HG03135 (cell line): ENCODE results near the gene ZNF500.
"Not testable (repeated sequence)": the region's sequence is repeated elsewhere in the genome, so short reads cannot be mapped to it uniquely, and the experiment has no call there.

ENCODE experiments used
- ATAC-seq: cut with Tn5 transposase; IDR thresholded peaks from one replicate; pipeline ENCODE4 v1.9.1; 2021; ENCODE audit warnings: mild to moderate bottlenecking, moderate library complexity; ENCODE audit not compliant: unreplicated experiment

Gene ZNF500

DNA sequence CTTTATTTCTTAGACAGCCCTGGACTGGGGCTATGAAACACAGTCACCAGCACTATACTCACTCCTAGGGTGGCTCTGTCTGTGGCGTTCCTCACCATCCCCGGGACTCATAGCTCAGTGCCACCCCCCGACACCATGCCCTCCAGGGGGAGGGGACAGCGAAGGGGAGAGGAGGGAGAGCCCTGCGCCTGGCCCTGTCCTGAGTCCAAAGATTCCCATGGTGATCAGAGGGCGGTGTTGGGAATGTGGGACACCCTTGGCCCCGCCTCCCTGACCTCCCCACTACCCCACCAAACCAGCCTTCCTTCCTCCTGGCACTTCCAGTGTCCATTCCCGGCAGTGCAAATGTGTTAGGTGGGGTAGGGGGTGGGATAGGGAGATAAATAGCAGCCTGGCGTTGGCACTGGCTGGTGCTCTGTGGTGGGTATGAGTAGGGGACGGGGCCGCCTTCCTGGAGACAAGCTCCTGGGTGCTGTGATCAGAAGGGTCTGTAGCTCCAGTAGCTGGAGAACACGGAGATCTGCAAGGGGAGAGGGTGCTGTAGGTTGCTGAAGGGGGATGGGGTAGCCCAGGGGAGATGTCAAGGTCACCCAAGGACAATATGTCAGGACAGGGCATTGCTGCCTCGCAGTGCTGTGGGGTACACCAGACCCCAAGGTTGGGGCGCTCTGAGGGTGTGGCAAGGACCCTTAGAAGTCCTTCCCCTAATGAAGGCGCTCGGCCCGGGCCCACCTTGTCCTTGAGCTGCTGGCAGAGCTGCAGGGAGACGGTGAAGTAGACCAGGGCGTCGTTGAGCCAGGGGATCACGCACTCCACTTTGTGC is 30.2 kb upstream of the ZNF500 start:
- no peak for ATAC-seq

DNA sequence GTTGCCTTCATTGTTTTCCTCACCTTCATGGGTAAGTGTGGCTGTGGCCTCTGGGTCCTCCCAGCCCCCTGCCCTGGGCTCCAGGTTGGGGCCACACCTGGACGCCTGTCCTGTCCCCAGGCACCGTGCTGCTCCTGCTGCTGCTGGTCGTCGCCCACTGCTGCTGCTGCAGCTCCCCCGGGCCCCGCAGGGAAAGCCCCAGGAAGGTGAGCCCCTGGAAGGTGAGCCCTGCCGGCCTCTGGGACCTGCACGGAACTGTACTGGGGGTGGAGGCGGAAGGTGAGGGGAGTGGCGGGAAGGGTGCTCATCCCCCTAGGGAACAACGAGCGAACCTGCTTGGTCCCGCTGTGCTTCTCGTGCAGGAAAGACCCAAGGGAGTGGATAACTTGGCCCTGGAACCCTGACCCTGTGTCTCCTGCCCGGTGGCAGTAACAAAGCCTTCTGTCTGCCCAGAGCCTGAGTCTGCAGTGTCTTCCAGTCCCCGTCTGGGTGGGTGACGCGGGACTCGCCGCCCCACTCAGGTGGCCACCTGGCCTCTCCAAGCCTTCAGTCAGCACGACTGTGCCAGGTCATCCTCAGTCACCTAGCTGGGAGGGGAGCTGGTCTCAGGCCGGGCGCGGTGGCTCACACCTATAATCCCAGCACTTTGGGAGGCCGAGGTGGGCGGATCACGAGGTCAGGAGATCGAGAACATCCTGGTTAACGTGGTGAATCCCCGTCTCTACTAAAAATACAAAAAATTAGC is 29.0 kb upstream of the ZNF500 start:
- ATAC-seq: no peak

DNA sequence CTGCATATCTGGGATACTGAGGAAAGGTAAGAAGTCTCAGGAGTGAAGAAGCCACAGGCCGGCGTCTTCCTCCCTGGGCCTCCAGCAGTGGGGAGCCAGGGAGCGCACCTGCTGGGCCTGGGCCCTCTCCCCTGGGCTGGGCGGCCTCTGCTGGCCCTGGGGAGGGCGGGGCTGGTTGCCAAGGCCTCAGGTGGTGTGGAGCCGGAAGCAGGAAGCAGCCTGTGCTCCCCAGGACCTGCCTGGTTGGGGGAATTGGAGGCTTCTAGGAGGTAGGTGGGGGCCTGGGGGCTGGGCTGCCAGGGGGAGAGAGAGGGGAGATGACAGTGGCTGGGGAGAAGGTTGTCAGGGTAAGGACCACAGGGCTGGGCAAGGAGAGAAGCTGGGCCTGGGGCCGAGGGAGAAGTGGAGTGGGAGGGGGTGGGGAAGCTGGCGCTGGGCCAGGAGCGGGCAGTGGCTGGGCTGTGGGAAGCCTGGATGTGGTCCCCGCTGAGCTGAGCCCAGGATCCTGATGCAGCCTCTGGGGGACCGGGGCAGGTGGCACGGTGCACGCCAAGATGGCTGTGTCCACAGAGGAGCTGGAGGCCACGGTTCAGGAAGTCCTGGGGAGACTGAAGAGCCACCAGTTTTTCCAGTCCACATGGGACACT is 28.3 kb upstream of the ZNF500 start, which contains the start of gene SMIM22:
TSS of gene SMIM22 (plus strand) at position 189 of the 647 bp plus-strand sequence. CDS start at position 555, 366 bp downstream.
- no peak for ATAC-seq

DNA sequence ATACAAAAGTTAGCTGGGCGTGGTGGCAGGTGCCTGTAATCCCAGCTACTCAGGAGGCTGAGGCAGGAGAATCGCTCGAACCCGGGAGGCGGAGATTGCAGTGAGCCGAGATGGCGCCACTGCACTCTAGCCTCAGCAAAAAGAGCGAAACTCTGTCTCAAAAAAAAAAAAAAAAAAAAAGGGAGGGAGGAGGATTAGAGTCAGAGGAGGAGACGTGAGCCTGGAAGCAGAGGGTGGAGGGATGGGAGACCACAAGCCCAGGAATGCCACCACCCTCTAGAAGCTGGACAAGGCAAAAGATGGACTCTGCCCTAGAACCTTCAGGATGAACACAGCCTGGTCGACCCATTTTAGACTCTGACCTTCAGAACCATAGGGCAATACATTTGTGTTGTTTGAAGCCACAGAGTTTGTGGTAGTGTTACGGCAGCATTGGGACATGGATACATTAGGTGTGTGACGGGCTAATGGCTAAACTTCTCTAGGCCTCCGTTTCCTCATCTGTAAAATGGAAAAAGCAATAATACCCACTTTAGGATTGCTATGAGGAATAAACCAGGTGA is 26.1 kb upstream of the ZNF500 start:
- no peak for ATAC-seq

DNA sequence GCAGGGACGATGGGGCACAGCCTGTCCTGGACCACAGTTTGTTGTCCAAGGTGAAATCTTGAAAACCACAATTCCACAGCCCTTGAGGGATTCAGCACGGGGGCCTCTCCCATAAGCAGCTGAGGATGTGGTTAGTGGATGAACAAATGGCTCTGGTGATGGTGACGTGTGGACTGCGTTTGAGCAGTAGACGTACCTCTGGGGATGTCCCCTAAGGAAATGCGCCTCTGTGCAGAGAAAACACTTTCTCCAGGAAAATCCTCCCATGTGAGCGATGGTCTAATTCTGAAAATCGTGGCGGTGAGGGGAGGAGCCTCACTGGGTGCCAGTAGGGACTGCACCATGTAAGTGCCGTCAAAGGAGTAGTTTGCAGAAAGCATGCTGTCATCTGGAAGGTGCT is 23.9 kb upstream of the ZNF500 start:
- no peak for ATAC-seq

DNA sequence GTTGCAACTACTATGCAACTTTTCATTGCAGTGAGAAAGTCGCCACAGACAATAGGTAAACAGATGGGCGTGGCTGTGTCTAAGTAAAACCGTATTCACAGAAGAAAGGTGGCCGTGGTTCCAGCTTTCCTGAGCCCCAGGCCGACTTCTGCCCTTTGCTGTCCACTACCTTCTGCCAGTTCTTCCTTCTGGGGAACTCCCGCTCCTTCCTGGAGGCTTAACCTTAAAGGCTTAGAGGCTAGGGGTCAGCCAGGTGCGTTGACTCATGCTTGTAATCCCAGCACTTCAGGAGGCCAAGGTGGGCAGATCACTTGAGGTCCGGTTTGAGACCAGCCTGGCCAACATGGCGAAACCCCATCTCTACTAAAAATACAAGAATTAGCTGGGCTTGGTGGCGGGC is 23.3 kb upstream of the ZNF500 start:
- no peak for ATAC-seq

DNA sequence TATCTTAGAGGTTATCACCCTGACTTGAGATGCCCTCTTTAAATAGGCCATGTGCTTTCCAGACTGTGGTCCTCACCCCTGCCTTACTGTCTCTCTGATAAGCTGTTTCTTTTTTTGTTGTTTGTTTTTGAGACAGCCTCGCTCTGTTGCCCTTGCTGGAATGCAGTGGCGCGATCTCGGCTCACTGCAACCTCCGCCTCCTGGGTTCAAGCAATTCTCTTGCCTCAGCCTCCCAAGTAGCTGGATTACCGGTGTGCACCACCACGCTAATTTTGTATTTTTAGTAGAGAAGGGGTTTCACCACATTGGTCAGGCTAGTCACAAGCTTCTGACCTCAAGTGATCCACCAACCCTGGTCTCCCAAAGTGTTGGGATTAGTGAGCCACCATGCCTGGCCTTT is 21.9 kb upstream of the ZNF500 start:
- ATAC-seq: no peak

DNA sequence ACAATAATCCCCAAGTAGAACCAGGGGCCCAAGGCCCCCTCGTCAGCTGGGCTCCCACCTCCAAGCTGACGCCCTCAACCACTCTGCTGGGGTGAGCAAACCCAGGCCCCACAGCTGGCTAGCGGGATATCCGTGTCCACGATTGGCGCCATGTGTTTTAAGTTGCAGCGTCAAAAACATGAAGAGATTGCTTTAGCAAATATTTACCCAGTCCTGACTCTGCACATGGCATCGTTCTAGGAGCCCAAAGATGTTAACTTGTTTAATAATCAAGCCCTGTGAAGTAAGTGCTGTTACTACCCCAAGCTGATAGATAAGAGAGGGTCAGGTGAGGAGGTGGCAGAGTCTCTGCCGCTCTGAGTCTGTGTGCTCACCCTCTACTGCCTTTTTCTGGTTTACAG is 21.5 kb upstream of the ZNF500 start:
- ATAC-seq: no peak

DNA sequence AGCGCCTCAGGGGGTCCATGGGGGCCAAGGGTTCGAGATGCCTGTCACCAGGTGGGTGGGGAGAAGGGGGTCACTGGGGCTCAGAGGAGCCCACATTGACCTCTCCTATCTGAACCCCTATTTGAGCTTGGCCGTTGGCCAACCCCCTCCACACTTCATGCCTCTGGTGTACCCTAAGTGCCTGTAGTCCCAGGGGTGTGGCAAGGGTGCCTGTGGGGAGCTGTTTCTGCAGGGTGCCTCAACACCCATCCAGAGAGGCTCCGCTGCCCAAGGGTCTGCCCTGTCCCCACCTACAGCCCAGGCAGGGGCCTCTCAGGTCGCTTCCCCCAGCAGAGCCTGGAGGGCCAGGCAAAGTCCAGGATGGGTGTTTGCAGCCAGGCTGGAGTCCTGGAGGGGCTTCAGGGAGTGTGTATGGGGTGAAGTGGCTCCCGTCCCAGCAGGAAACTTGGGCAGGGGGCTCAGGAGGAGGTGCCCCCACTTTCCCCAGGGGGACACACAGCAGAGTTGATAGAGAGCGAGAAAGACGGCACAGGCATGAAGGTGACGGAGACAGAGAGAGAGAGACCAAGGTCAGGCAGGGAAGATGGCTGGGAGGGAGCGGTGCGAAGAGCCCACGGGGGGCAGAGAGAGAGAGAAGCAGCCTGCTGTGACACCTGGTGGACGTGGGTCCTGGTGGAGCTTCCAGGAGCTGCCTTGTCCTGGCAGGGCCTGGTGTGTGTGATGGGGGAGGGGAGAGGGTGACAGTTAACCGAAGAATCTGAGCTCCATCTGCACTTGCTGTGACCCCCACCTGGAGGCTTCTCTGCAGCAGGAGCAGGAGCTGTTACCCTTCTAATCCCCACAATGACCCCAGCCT is 20.9 kb upstream of the ZNF500 start, which contains the start of gene SEPTIN12:
TSS of gene SEPTIN12 (minus strand) at position 719 of the 856 bp plus-strand sequence. CDS start at position 19, 700 bp downstream.
- no peak for ATAC-seq

DNA sequence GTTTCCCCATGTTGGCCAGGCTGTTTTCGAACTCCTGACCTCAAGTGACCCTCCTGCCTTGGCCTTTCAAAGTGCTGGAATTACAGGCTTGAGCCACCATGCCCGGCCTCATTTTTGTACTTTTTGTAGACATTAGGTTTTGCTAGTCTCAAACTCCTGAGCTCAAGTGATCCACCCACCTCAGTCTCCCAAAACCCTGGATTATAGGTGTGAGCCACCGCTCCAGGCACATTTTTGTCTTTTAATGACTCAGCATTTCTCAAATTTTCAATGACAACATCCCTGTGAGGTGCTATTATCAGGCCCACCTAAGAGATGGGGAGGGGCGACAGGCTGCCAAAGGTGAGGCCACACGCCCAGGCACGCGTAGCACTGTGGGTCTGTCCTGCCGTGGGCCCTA is 20.1 kb upstream of the ZNF500 start:
- ATAC-seq: no peak

DNA sequence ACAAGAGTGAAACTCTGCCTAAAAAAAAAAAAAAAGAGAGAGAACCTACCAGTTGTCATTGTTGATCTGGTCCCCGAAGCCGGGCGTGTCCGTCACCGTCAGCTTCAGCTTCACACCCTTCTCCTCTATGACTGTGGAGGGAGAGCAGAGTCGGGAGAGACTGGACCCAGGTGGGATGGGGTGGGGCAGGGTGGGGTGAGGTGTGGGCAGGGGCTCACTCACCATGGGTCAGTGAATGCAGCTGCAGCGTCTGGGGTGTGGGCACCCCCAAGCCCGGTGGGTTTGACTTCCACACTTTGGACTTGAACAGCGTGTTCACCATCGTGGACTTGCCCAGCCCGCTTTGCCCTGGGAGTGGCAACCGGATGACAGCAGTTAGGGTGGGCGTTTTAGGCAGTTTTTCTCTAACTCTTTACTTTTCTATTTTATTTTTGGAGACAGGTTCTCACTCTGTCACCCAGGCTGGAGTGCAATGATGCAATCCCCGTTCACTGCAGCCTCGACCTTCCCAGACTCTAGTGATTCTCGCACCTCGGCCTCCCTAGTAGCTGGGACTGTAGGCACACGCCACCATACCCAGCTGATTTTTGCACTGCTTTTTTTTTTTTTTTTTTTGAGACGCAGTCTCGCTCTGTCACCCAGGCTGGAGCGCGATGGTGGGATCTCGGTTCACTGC is 18.9 kb upstream of the ZNF500 start:
- ATAC-seq: no peak

DNA sequence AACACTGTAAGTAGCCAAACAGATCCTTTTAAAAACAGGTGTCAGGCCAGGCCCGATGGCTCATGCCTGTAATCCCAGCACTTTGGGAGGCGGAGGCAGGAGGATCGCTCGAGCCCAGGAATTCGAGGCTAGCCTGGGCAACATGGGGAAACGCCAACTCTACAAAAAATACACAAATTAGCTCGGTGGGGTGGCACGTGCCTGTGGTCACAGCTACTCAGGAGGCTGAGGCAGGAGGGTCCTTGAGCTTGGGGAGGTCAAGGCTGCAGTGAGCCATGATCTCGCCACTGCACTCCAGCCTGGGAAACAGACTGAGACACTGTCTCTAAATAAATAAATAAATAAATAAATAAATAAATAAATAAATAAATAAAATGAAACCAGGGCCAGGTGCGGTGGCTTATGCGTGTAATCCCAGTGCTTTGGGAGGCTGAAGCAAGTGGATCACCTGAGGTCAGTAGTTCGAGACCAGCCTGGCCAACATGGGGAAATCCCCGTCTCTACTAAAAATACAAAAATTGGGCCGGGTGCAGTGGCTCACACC is 17.6 kb upstream of the ZNF500 start:
- not testable (repeated sequence) for ATAC-seq

DNA sequence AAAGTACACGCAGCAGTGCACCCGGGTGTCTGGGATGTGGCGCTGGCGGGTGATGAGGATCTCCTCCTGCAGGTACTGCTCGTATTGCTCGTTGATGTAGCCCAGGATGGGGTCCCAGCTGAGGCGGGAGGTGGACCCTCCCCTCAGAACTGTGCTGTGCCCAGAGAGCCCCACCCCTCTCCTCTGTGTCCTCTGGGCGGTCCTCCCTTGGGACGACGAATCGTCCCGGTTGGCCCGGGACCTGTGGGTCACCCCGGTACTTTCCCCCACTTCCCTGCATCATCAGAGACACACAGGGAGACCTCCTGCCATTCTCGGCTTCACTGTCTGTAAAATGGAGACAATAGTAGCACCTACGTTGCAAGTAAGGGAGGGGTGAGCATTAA is 17.0 kb upstream of the ZNF500 start:
- ATAC-seq: no peak

DNA sequence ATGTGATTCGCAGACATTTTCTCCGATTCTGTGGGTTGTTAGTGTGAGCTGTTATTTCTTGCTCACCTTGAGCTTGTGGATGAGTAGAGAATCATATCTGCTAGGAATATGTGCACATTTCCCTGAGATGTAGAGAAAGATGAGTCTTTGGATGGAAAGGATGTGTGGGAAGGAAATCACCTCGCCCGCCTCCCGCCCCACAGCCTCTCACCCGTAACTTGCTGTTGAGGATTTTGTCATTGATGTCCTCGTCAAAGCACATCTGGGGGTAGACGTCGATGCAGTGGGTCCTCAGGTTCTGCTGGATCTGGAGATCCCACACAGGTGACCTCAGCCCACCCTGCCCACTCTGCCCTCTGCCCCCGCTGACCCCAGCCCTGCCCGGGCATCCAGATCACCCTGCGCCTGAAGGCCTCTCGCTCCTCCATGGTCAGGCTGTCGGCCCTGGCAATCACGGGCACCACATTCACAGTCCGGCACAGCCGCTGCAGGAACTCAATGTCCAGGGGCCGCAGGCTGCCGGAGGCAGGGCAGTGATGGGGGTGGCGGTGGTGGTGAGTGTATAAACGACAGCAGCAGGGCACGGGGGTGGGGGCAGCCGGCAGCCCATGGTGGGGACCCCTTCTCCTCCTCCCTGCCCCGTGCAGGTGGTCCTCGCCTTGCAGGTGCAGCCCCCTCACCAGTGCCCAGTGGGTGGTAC is 16.4 kb upstream of the ZNF500 start:
- no peak for ATAC-seq

DNA sequence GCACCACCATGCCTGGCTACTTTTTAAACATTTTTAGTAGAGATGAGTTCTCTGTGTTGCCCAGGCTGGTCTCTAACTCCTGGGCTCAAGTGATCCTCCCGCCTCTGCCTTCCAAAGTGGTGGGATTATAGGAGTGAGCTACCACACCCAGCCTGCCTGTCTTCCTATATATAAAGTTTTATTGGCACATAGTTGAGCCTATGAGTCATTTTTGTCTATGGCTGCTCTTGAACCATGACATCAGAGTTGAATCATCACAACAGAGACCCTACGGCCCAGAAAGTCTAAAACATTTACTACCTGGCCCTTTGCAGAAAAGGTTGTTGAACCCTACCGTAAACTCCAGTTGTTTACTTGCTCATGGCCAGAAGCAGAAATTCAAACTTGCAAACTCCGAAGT is 13.3 kb upstream of the ZNF500 start:
- ATAC-seq: no peak

DNA sequence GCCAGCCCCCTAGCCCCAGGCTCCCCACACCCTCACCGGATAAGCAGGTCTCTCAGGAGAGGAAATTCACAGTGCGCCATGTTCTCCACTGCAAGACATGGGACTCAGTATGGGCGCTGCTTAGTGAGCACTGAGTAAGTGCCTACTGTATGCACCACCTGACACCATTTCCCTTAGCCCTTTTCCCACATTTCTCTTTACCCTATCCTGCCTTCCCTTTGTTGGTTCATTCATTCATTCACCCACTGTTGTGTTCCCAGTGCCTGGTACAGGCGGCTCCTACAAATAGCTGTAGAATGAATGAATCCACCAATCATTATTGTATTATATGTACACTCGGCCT is 11.1 kb upstream of the ZNF500 start:
- ATAC-seq: no peak

DNA sequence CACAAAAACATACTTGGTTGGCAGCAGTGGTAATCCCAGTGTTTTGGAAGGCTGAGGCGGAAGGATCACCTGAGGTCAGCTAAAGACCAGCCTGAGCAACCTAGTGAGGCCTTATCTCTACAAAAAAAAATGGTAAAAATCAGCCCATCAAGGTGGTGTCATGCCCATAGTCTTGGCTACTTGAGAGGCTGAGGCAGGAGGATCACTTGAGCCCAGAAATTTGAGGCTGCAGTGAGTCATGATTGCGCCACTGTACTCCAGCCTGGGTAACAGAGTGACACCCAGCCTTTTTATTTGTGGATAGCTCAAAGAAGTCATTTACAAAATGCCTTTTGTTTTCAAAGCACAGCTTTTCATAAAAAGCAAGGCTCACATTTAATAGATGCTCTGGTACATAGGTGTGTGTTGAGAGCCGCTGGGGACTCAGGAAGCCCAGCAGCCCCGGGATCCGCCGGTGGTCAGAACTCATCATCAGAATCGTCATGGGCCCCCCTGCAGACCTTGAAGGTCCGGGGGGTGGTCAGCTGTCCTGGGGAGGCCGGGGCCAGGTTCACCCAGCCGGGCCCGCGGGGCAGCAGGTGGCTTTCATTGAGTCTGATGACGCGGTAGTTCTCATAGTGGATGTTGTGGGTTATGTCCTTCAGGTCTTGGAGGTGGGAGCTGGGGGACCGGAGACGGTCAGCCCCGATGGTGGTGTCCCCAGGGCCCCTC is 10.5 kb upstream of the ZNF500 start:
- ATAC-seq: no peak

DNA sequence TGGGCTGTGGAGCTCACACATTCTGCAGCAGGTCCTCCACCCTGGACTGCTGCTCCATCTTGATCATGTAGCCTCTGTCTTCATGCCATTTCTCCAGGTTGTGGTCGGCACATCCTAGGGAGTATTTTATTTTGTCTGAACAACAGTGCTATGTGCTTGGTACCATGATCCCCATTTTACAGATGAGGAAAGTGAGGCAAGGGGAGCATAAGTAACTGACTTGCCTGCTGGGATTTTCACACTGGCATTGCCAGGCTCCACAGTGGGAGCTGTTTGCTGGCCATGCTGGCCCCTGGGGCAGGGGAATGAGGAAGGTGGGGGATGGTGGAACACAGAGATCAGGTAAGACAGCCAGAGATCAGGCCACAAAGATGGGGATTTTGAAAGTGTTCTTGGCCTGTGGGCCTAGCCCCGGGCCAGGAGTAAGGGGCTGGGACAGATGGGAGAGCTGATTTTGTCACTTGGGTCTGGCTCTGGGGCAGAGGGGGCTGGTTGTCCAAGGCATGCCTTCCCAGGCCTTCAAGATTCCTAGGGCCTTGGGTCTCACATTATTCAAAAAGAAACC is 9.3 kb upstream of the ZNF500 start:
- no peak for ATAC-seq
